EL (cell line): ENCODE results near the gene LRRC8C.
A peak's percentile ranks its signal among the peaks of the same experiment; 100 is the strongest.
"Not testable (repeated sequence)": the region's sequence is repeated elsewhere in the genome, so short reads cannot be mapped to it uniquely, and the experiment has no call there.

Experiments used
- DNase-seq: peaks from one replicate; pipeline ENCODE4 v3.0.0-alpha.2; 2016

Gene LRRC8C

GRCh38 chr1:89673251-89673650, 40.3 kb downstream of the LRRC8C start:
- no peak for DNase-seq

- no peak for DNase-seq
These were observed 42.8 kb downstream of the LRRC8C start for GRCh38 chr1:89675677-89676076.

- DNase-seq, result no peak
These were observed 48.3 kb downstream of the LRRC8C start for GRCh38 chr1:89681045-89681729.

GRCh38 chr1:89682611-89683010, 49.7 kb downstream of the LRRC8C start:
- no peak for DNase-seq

GRCh38 chr1:89685461-89685860, 52.5 kb downstream of the LRRC8C start:
- no peak for DNase-seq

GRCh38 chr1:89686520-89686919, 53.6 kb downstream of the LRRC8C start:
- DNase-seq, result no peak

GRCh38 chr1:89687254-89687653, 54.3 kb downstream of the LRRC8C start:
- DNase-seq, result peak; percentile 18

- no peak for DNase-seq
These were observed 55.7 kb downstream of the LRRC8C start for GRCh38 chr1:89688607-89689006.

- no peak for DNase-seq
These were observed 56.3 kb downstream of the LRRC8C start for GRCh38 chr1:89689234-89689633.

GRCh38 chr1:89690595-89690994, 57.7 kb downstream of the LRRC8C start:
- DNase-seq, result no peak

- no peak for DNase-seq
These were observed 59.9 kb downstream of the LRRC8C start for GRCh38 chr1:89692601-89693521.

- DNase-seq, result no peak
These were observed 62.9 kb downstream of the LRRC8C start for GRCh38 chr1:89695847-89696246.

- no peak for DNase-seq
These were observed 64.5 kb downstream of the LRRC8C start for GRCh38 chr1:89697383-89697782.

- no peak for DNase-seq
These were observed 65.2 kb downstream of the LRRC8C start for GRCh38 chr1:89698020-89698560.

GRCh38 chr1:89698624-89699023, 65.7 kb downstream of the LRRC8C start:
- no peak for DNase-seq

GRCh38 chr1:89699451-89699986, 66.6 kb downstream of the LRRC8C start:
- DNase-seq, result no peak

GRCh38 chr1:89701746-89702241, 68.9 kb downstream of the LRRC8C start:
- no peak for DNase-seq

GRCh38 chr1:89702520-89703045, 69.7 kb downstream of the LRRC8C start:
- DNase-seq, result no peak

- DNase-seq, result no peak
These were observed 70.5 kb downstream of the LRRC8C start for GRCh38 chr1:89703469-89703868.

- no peak for DNase-seq
These were observed 71.1 kb downstream of the LRRC8C start for GRCh38 chr1:89704014-89704413.

GRCh38 chr1:89704885-89705284, 72.0 kb downstream of the LRRC8C start:
- DNase-seq, result not testable (repeated sequence)

GRCh38 chr1:89705901-89706699, 73.2 kb downstream of the LRRC8C start:
- no peak for DNase-seq
